NB4 (cell line): ENCODE data around the gene SRP9.

Experiments used
- CTCF ChIP-seq: IDR thresholded peaks from one replicate; pipeline ENCODE4 v1.5.1; 2012; ENCODE audit warnings: low read depth, low read length
- MAX ChIP-seq: IDR thresholded peaks from 2 replicates; pipeline ENCODE4 v1.6.1; 2011; ENCODE audit warnings: low read depth, low read length
- MYC ChIP-seq: IDR thresholded peaks from 2 replicates; pipeline ENCODE4 v1.6.1; 2011; ENCODE audit warnings: low read depth, low read length
- POLR2A ChIP-seq: IDR thresholded peaks from 2 replicates; pipeline ENCODE4 v1.6.1; 2011; ENCODE audit warnings: mild to moderate bottlenecking; ENCODE audit not compliant: insufficient read length; ENCODE audit errors: extremely low read depth

- TF ChIP-seq POLR2A = no peak
- TF ChIP-seq CTCF = peak; percentile 85
- peak; percentile 53; the same call in 1 of the 2 replicates for TF ChIP-seq MAX
- no peak for TF ChIP-seq MYC
Measured at GRCh38 chr1:225772323-225772768, 5.3 kb upstream of the SRP9 start.
